Left lung (tissue), 10 donors: ENCODE measurements around the gene LARGE1. TPM values are rescaled to one million over a fixed set of nuclear protein-coding genes. Genes with fewer than 3 reads are reported as not detected.

ENCODE experiments used
- ATAC-seq: fragments of 200-7000 bp; cut with Tn5 transposase; one replicate; pipeline ENCODE4 v1.9.1; 2020; ENCODE audit warnings: moderate library complexity
- DNase-seq, 4 donors: peaks; one replicate each; pipeline ENCODE4 v3.0.0-alpha.2; 2013 to 2020
- H3K27ac ChIP-seq, 2 donors: fragments of 200-600 bp; sonication (generic) in 1 of 2; one replicate each; pipeline versions ENCODE4 v1.5.0 to v1.8.0; 2020 to 2021
- H3K27me3 ChIP-seq, 2 donors: fragments of 200-600 bp; sonication (generic) in 1 of 2; one replicate each; pipeline versions ENCODE4 v1.5.0 to v1.8.0; 2020 to 2021
- H3K36me3 ChIP-seq, 2 donors: fragments of 200-600 bp; sonication (generic) in 1 of 2; one replicate each; pipeline versions ENCODE4 v1.5.0 to v1.8.0; 2020 to 2021
- H3K4me1 ChIP-seq, 2 donors: fragments of 200-600 bp; one replicate each; pipeline ENCODE4 v1.8.0; 2021
- H3K4me3 ChIP-seq, 2 donors: fragments of 200-600 bp; sonication (generic) in 1 of 2; one replicate each; pipeline versions ENCODE4 v1.5.0 to v1.8.0; 2020 to 2021; ENCODE audit warnings: mild to moderate bottlenecking in 1 of 2
- H3K9me3 ChIP-seq, 2 donors: fragments of 200-600 bp; sonication (generic) in 1 of 2; one replicate each; pipeline versions ENCODE4 v1.5.0 to v1.8.0; 2020 to 2021
- intact Hi-C, 2 donors: fragments of 100-400 bp; cut with DNase I; formaldehyde crosslinking; loops; one replicate each; pipeline versions ENCODE4 v1.11.2 to v1.14.2; 2022
- microRNA-seq, 2 donors: library from miRNA; unstranded; fragments of <30 nt; microRNA quantifications; one replicate each; pipeline ENCODE4, GENCODE V29; 2019
- polyA plus RNA-seq, 6 donors: library from polyadenylated mRNA; unstranded; fragments of 120-200 nt; gene quantifications; one replicate each; pipeline ENCODE4 v1.2.1, GENCODE V29; 2013; ENCODE audit not compliant: insufficient read length in 6 of 6
- total RNA-seq, 2 donors: library from RNA; stranded (reverse); fragmentation: NEBNext Ultra II Directional; extraction: Animal tissue kit (Norgen Biotek cat#: 25700); gene quantifications; one replicate each; pipeline ENCODE4 v1.2.1, GENCODE V29; 2021
- TF ChIP-seq, protein P1 (sequence below), 2 donors: fragments of 200-600 bp; sonication (generic) in 1 of 2; IDR thresholded peaks; one replicate each; pipeline versions ENCODE4 v1.5.0 to v1.8.0; 2021; ENCODE audit warnings: antibody characterized with exemption in 2 of 2
- donor health status: DM: no; HTN: yes; CAD: no.
- donor health status: DM: no; HTN: no; CAD: no.

The LARGE1 gene
- total and polyA plus RNA-seq, 8 donors: 22.4 to 36.1 (median 33.2) TPM

DNA sequence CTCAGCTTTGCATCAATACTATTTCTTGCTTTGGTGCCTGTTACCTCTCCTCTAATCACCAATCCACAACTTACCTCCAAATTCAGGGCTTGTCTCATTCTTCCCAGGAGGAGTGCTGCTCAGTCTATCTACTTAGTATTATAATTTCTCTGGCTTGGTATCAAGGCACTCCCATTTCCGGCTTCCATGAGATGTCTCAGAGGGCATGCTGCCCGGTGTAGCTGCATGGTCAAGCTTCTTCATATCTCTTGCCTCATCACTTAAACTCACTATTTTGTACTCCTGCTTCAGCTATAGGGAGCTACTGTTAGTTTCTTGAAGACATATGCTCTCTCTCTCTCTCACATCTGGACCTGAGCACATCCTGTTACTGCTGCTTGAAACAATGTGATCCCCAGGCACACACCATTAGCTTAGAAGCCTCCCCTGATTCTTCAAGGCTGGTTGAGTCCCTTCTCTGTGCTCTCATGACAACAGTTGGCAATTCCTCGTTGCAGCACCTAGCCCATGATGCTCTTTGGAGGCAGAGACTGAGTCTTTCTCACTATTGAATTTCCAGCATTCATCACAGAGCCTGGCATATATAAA is 679.3 kb downstream of the LARGE1 start:
- DNase-seq (no peak), ATAC-seq (no peak)
- no peak overlapping the region for H3K27ac ChIP-seq
- no peak overlapping the region for H3K4me3 ChIP-seq
- intact Hi-C loops: no loop called here
- H3K36me3 ChIP-seq: no peaks in the 10 kb centered on the region
- no peaks in the 10 kb centered on the region for H3K27me3 ChIP-seq
- H3K4me1 ChIP-seq: no peaks in the 10 kb centered on the region
- peaks cover 0 to 21% of the 10 kb centered on the region in 2 donors for H3K9me3 ChIP-seq
- TF ChIP-seq, protein P1, sequence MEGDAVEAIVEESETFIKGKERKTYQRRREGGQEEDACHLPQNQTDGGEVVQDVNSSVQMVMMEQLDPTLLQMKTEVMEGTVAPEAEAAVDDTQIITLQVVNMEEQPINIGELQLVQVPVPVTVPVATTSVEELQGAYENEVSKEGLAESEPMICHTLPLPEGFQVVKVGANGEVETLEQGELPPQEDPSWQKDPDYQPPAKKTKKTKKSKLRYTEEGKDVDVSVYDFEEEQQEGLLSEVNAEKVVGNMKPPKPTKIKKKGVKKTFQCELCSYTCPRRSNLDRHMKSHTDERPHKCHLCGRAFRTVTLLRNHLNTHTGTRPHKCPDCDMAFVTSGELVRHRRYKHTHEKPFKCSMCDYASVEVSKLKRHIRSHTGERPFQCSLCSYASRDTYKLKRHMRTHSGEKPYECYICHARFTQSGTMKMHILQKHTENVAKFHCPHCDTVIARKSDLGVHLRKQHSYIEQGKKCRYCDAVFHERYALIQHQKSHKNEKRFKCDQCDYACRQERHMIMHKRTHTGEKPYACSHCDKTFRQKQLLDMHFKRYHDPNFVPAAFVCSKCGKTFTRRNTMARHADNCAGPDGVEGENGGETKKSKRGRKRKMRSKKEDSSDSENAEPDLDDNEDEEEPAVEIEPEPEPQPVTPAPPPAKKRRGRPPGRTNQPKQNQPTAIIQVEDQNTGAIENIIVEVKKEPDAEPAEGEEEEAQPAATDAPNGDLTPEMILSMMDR (IDR thresholded peaks at IDR 0.05): no peak

DNA sequence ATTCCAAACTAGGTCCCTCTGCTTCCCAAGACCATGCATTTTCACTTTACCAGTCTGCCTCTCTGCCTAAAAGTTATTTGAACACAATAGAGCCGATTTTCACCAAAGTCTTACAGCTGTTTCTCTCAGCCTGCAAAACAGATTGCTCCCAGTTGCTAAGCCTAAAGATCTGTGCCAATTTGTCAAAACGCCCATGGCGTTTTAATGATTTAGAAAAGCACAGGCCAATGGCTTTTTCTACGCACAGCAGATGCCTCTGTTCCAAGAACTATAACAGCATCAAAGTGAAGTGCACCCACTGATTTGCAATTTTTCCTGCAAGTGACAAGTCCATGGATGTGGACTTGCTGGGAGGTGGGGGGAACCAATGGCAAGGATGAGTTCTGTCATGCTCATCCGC is 688.2 kb downstream of the LARGE1 start:
- no peaks in the 10 kb centered on the region for H3K27me3 ChIP-seq
- peaks cover 7 to 53% of the 10 kb centered on the region in 2 donors for H3K9me3 ChIP-seq
- no peaks in the 10 kb centered on the region for H3K36me3 ChIP-seq
- DNase-seq (no peak), ATAC-seq (no peak)
- intact Hi-C loops: no loop called here
- no peaks in the 10 kb centered on the region for H3K4me1 ChIP-seq
- no peak overlapping the region for H3K27ac ChIP-seq
- no peak overlapping the region for H3K4me3 ChIP-seq
- TF ChIP-seq, protein P1 (IDR thresholded peaks at IDR 0.05): no peak

DNA sequence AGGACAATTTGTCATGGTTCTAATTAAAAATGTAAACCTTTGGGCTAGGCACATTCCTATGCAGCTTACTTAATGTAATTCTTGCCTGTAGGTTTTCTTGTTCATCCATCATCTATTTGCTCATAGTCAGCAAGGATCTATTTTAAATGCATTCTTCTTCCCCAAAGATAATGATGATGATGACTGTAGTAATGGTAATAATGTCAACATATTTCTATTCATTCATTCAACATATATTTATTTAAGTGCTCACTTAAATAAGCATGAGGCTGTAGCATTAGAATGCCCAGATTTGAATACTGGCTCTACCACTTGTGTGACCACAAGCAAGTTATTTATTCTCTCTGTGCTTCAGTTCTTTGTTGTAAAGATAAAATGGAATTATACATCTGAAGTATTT is 692.5 kb downstream of the LARGE1 start:
- H3K9me3 ChIP-seq: peaks cover 7 to 54% of the 10 kb centered on the region in 2 donors
- no peaks in the 10 kb centered on the region for H3K4me1 ChIP-seq
- H3K27ac ChIP-seq: no peak overlapping the region
- ATAC-seq (no peak), DNase-seq (no peak)
- H3K4me3 ChIP-seq: no peak overlapping the region
- H3K36me3 ChIP-seq: no peaks in the 10 kb centered on the region
- no peaks in the 10 kb centered on the region for H3K27me3 ChIP-seq
- intact Hi-C loops: no loop called here
- TF ChIP-seq, protein P1 (IDR thresholded peaks at IDR 0.05): no peak

DNA sequence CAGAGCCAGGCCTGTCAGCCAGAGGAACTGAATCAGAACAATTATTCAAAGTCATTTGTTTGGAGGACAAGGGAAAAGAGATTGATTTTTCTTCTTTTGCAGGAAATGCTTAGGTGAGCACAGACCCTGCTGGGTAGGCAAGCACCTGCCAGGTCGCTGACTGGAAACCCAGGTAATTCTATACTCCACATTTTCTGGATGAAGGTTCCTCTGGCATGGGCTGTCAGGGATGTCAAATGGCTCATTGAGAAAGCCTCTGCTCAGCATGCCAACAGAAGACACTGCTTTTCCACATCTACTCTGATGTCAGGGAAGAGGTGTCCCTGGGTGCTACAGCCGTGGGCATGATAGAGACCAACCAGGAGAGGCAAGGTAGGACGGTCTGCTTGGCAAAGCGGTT is 695.4 kb downstream of the LARGE1 start:
- peaks cover 5 to 29% of the 10 kb centered on the region in 2 donors for H3K9me3 ChIP-seq
- ATAC-seq: no peak
- no peaks in the 10 kb centered on the region for H3K4me1 ChIP-seq
- intact Hi-C loops: no loop called here
- H3K36me3 ChIP-seq: no peaks in the 10 kb centered on the region
- H3K27me3 ChIP-seq: no peaks in the 10 kb centered on the region
- TF ChIP-seq, protein P1 (IDR thresholded peaks at IDR 0.05): no peak
- no peak overlapping the region for H3K27ac ChIP-seq
- no peak overlapping the region for H3K4me3 ChIP-seq
- DNase-seq: no peak

Small RNA genes within 50 kb of the gene (microRNA-seq; reads per million reads assigned to microRNA genes)
- gene MIR4764: 0 reads per million in 2 donors
